Endometrial microvascular endothelial cells (primary cell): ENCODE data around the gene GGCT. TPM values are rescaled to one million over a fixed set of nuclear protein-coding genes. Genes with fewer than 3 reads are reported as not detected.
"Not testable (repeated sequence)": the region's sequence is repeated elsewhere in the genome, so short reads cannot be mapped to it uniquely, and the experiment has no call there.

Source experiments
- in situ Hi-C: cut with HindIII; loops from 2 replicates; pipeline ENCODE4 v1.10.0; 2017; ENCODE audit warnings: low sequenced_read_pairs, low pct_unique_long_range_greater_than_20kb; ENCODE audit errors: inconsistent ontology term
- total RNA-seq: library from RNA; depleted of rRNA; stranded (reverse); fragments of >200 nt; gene quantifications from one replicate; pipeline ENCODE4 v1.2.3, GENCODE V29; 2015; ENCODE audit errors: inconsistent ontology term

GGCT gene
- 48.0 TPM for total RNA-seq

- in situ Hi-C loops: no loop called here
These were observed at the start of gene GGCT for GRCh38 chr7:30504301-30505173. Gene GGCT (minus strand): TSS chr7:30504829. CDS start chr7:30504709, 120 bp downstream.

GRCh38 chr7:30553546-30553945 lies 48.9 kb upstream of the GGCT start:
- in situ Hi-C loops: no loop called here

GRCh38 chr7:30553141-30553540 lies 48.5 kb upstream of the GGCT start:
- in situ Hi-C loops: no loop called here

DNA sequence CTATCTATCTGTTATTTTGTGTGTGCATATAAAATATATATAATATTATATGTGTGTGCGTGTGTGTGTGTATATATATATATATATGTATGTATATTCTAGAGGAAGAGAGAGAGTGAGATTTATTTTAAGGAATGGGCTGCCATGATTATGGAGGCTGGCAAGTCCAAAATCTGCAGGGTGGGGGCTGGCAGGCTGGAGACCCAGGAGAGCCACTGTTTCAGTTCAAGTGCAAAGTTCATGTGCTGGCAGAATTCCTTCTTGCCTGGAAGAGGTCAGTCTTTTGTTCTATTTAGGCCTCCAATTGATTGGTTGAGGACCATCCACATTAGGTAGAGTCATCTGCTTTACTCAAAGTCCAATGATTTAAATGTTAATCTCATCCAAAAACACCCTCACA lies 47.7 kb upstream of the GGCT start:
- in situ Hi-C loops: no loop called here

GRCh38 chr7:30549931-30550493 lies 45.4 kb upstream of the GGCT start:
- in situ Hi-C loops: no loop called here

DNA sequence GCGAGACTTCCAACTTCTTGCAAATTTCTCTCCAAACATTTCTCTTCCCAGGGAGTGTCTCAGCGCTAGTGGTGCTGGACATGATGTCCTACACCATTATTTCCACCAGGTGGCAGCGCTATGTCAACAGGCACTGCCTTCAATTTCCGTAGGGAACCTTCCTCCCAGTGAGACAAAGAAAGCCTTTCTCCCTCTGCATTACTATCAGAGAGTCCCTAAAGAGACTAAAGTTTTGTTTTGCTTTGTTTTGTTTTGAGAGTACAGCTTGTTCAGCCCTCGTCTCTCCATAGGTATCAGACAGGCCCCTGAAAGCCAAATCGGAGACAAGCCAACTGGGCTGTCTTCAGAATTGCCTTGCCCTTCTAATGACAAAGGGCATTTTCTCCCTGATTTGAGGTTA lies 44.2 kb upstream of the GGCT start:
- in situ Hi-C loops: no loop called here

- in situ Hi-C loops: no loop called here
These were observed 42.0 kb upstream of the GGCT start for GRCh38 chr7:30546596-30546995.

GRCh38 chr7:30545791-30546555 lies 41.3 kb upstream of the GGCT start:
- in situ Hi-C loops: no loop called here

- in situ Hi-C loops: no loop called here
These were observed 39.3 kb upstream of the GGCT start for GRCh38 chr7:30543813-30544525.

DNA sequence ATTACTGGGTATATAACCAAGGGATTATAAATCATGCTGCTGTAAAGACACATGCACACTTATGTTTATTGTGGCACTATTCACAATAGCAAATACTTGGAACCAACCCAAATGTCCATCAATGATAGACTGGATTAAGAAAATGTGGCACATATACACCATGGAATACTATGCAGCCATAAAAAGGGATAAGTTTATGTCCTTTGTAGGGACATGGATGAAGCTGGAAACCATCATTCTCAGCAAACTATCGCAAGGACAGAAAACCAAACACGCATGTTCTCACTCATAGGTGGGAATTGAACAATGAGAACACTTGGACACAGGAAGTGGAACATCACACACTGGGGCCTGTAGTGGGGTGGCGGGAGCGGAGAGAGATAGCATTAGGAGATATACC lies 38.5 kb upstream of the GGCT start:
- in situ Hi-C loops: not testable (repeated sequence)

DNA sequence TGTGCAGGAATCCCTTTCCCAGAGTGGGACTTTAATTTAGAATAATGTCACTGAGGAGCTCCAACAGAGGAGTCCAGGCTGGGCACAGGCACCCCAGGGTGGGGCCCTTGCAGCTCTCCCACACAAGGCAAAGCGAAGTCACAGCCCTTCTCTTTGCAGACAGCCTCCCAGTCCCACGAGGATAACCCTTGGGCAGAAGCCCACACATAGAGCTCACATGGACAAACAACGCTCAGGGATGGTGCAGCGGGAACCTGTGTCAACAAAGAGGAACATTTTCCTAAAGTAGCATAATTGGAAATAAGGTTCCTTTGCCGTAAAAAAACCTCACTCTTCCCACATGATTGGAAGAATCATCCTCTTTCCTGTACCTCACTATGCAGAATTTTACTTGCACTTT lies 29.3 kb upstream of the GGCT start:
- in situ Hi-C loops: no loop called here

DNA sequence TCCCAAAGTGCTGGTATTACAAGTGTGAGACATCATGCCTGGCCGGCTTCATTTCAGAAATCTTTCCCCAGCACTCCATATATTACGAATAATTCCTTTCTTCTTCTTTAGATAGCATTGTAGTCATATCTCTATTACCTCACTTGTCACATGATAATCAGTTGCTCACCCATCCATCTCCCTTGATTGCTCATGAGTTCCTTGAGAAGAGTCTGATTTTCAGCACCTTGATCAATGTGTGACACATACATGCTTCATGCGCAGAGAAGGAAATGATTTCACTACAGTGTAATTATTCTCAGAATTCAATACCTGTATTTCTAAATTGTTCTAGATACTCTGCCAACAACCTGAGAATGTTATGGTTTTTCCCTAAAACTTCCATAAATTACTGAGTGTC lies 26.7 kb upstream of the GGCT start:
- in situ Hi-C loops: no loop called here

GRCh38 chr7:30530373-30530772 lies 25.7 kb upstream of the GGCT start:
- in situ Hi-C loops: no loop called here

- in situ Hi-C loops: no loop called here
These were observed 24.1 kb upstream of the GGCT start for GRCh38 chr7:30528779-30529178.

- in situ Hi-C loops: not testable (repeated sequence)
These were observed 22.7 kb upstream of the GGCT start for GRCh38 chr7:30527297-30527696.

GRCh38 chr7:30526163-30526562 lies 21.5 kb upstream of the GGCT start:
- in situ Hi-C loops: no loop called here

GRCh38 chr7:30525429-30525828 lies 20.8 kb upstream of the GGCT start:
- in situ Hi-C loops: no loop called here

DNA sequence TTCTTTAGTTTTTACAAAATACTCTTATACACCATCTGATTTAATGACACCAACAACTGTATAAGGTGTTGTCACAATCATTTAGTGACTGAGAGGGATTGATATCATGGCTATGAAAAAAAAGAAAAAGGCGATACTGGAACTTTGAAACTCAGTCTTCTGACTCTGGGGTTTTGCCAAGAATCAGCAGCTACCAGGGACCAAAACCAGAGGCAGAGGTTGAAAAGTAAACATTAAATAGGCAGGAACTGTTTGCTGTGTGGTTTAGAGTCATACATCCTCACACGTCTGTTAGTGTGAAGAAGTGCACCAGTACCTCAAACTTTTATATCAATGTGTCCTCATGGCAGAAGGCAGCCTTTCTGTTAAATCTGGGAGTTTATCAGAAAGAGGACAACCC lies 19.9 kb upstream of the GGCT start:
- in situ Hi-C loops: no loop called here

DNA sequence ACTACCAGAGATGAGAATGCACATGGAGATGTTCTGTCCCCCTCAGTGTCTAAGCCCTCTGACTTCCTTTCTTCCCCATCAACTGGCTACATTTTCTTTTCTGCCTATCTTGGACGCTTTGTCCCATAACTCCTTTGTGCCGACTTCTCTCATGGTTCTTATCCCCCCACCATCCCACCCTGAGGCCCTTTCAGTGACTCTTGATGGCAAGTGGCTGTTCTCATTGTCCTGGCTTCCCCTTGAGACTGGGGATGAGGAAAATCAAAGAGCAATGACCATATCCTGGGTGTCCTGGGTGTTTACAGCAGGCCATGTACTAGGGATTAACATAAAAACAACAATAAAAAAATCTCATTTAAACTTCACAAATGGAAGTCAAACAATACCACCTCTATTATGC lies 18.8 kb upstream of the GGCT start:
- in situ Hi-C loops: no loop called here
